Osteoblast (primary cell): Measurements from ENCODE around the gene COL4A2. TPM values are rescaled to one million over a fixed set of nuclear protein-coding genes. Genes with fewer than 3 reads are reported as not detected.

Experiments used
- DNase-seq: peaks from one replicate; pipeline ENCODE4 v3.0.0; 2011; ENCODE audit warnings: low spot score, mixed read lengths; ENCODE audit not compliant: insufficient read length; ENCODE audit errors: missing footprints
- H2AFZ ChIP-seq: 2 replicates; pipeline ENCODE4 v1.6.0; 2011; ENCODE audit warnings: mild to moderate bottlenecking, low read length
- H3K27ac ChIP-seq: 2 replicates; pipeline ENCODE4 v1.5.1; 2011; ENCODE audit warnings: mild to moderate bottlenecking, low read depth, low read length, moderate library complexity
- H3K27me3 ChIP-seq: 2 replicates; pipeline ENCODE4 v1.6.0; 2012; ENCODE audit warnings: mild to moderate bottlenecking, control low read depth, inconsistent platforms, low read length, moderate library complexity; ENCODE audit not compliant: insufficient read depth
- H3K36me3 ChIP-seq: 2 replicates; pipeline ENCODE4 v1.5.1; 2011; ENCODE audit warnings: mild to moderate bottlenecking, low read length, control low read depth, moderate library complexity; ENCODE audit not compliant: insufficient read depth
- H3K4me1 ChIP-seq: 2 replicates; pipeline ENCODE4 v1.5.1; 2011; ENCODE audit warnings: mild to moderate bottlenecking, low read length, control low read depth, moderate library complexity; ENCODE audit not compliant: insufficient read depth
- H3K4me2 ChIP-seq: 2 replicates; pipeline ENCODE4 v1.6.0; 2011; ENCODE audit warnings: mild to moderate bottlenecking, low read length; ENCODE audit not compliant: insufficient read depth
- H3K4me3 ChIP-seq: fragments of 200-600 bp; sonication (generic); 3 replicates; pipeline ENCODE4 v1.5.1; 2012; ENCODE audit warnings: mild to moderate bottlenecking, low read length, inconsistent platforms; ENCODE audit not compliant: insufficient read depth
- H3K79me2 ChIP-seq: 2 replicates; pipeline ENCODE4 v1.6.0; 2012; ENCODE audit warnings: mild to moderate bottlenecking, low read length, control low read depth, inconsistent platforms; ENCODE audit not compliant: insufficient read depth
- H3K9me3 ChIP-seq: 2 replicates; pipeline ENCODE4 v1.5.1; 2011; ENCODE audit warnings: low read depth, low read length, control low read depth
- H4K20me1 ChIP-seq: 2 replicates; pipeline ENCODE4 v1.6.0; 2012; ENCODE audit warnings: mild to moderate bottlenecking, low read length, control low read depth; ENCODE audit not compliant: insufficient read depth
- CTCF ChIP-seq: IDR thresholded peaks from 2 replicates; pipeline ENCODE4 v1.5.1; 2011; ENCODE audit warnings: mild to moderate bottlenecking, low read depth, low read length, moderate library complexity; ENCODE audit errors: extremely low read depth
- total RNA-seq: library from RNA; depleted of rRNA; stranded (reverse); fragments of >200 nt; gene quantifications from 2 replicates; pipeline ENCODE4 v1.2.3, GENCODE V29; 2012

Gene COL4A2
- total RNA-seq, 1 donor, result 267 TPM

GRCh38 chr13:110326263-110326904 is 19.3 kb downstream of the COL4A2 start:
- Histone ChIP-seq H3K27ac (peak overlapping the region; percentile 94), H3K9me3 (no peaks in the 10 kb centered on the region), H3K4me2 (no peak overlapping the region), H3K79me2 (peaks cover 72% of the 10 kb centered on the region), H4K20me1 (peaks cover 21% of the 10 kb centered on the region), H3K4me3 (no peak overlapping the region), H2AFZ (no peak overlapping the region), H3K27me3 (no peaks in the 10 kb centered on the region), H3K36me3 (peaks cover 29% of the 10 kb centered on the region), H3K4me1 (peaks cover 84% of the 10 kb centered on the region)
- DNase-seq, result no peak
- TF ChIP-seq CTCF, result no peak

GRCh38 chr13:110327051-110327721 is 20.1 kb downstream of the COL4A2 start:
- Histone ChIP-seq H3K4me2 (peak overlapping the region; percentile 21), H3K27me3 (no peaks in the 10 kb centered on the region), H3K36me3 (peaks cover 29% of the 10 kb centered on the region), H4K20me1 (peaks cover 21% of the 10 kb centered on the region), H3K4me3 (no peak overlapping the region), H3K9me3 (no peaks in the 10 kb centered on the region), H3K4me1 (peaks cover 84% of the 10 kb centered on the region), H3K27ac (peak overlapping the region; percentile 94), H3K79me2 (peaks cover 66% of the 10 kb centered on the region), H2AFZ (no peak overlapping the region)
- DNase-seq, result no peak
- TF ChIP-seq CTCF, result no peak

DNA sequence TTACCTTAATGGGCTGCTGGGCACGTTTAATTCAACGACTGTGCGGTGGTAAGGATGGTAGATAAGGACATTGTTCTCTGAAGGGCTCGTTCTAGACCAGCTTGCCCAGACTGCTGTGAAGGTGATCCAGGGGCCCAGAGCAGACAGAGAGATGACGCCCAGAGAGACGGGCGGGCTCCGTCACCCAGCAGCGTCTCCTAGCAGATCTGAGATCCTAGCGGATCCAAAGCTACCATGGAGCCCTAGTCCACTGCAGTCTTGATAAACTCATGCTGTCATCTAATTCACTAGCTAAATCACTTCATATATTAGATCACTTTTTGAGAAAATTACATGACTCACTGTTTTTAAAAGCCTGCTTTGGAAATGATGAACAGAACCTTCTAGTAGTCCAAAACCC is 21.5 kb downstream of the COL4A2 start:
- H3K27ac ChIP-seq, result peak overlapping the region; percentile 94
- H3K27me3 ChIP-seq, result no peaks in the 10 kb centered on the region
- peaks cover 19% of the 10 kb centered on the region for H4K20me1 ChIP-seq
- H3K36me3 ChIP-seq, result peaks cover 29% of the 10 kb centered on the region
- peaks cover 77% of the 10 kb centered on the region for H3K4me1 ChIP-seq
- peak overlapping the region; percentile 52 for H3K4me2 ChIP-seq
- H3K4me3 ChIP-seq, result no peak overlapping the region
- peaks cover 69% of the 10 kb centered on the region for H3K79me2 ChIP-seq
- H3K9me3 ChIP-seq, result no peaks in the 10 kb centered on the region
- DNase-seq, result no peak
- no peak overlapping the region for H2AFZ ChIP-seq
- no peak for TF ChIP-seq CTCF

- Histone ChIP-seq H3K4me3 (no peak overlapping the region), H3K36me3 (peaks cover 32% of the 10 kb centered on the region), H3K79me2 (peaks cover 70% of the 10 kb centered on the region), H3K4me2 (peak overlapping the region; percentile 52), H3K27me3 (no peaks in the 10 kb centered on the region), H3K27ac (peak overlapping the region; percentile 94), H4K20me1 (peaks cover 16% of the 10 kb centered on the region), H3K9me3 (no peaks in the 10 kb centered on the region), H2AFZ (no peak overlapping the region), H3K4me1 (peaks cover 70% of the 10 kb centered on the region)
- DNase-seq, result no peak
- no peak for TF ChIP-seq CTCF
These were observed 22.2 kb downstream of the COL4A2 start for GRCh38 chr13:110329258-110329657.
